ENCODE results near the gene PNMA8B.
"Not testable (repeated sequence)": the region's sequence is repeated elsewhere in the genome, so short reads cannot be mapped to it uniquely, and the experiment has no call there.

PNMA8B gene

GRCh38 chr19:46515879-46516350 is 20.2 kb upstream of the PNMA8B start:
- Histone ChIP-seq H3K4me3 (no peak overlapping the region), H3K27ac (no peak overlapping the region)

- H3K27ac ChIP-seq: no peak overlapping the region
- H3K4me3 ChIP-seq: no peak overlapping the region
Measured at GRCh38 chr19:46515290-46515609, 19.6 kb upstream of the PNMA8B start.

GRCh38 chr19:46514589-46515289 is 19.1 kb upstream of the PNMA8B start:
- H3K4me3 ChIP-seq: no peak overlapping the region
- no peak overlapping the region for H3K27ac ChIP-seq

GRCh38 chr19:46513461-46514236 is 18.0 kb upstream of the PNMA8B start:
- no peak overlapping the region for H3K4me3 ChIP-seq
- H3K27ac ChIP-seq: peak overlapping the region in 1 of 21 experiments; percentile 43

- Histone ChIP-seq H3K4me3 (no peak overlapping the region), H3K27ac (no peak overlapping the region)
Measured at GRCh38 chr19:46511237-46511636, 15.6 kb upstream of the PNMA8B start.

- H3K4me3 ChIP-seq: no peak overlapping the region
- H3K27ac ChIP-seq: no peak overlapping the region
Measured at GRCh38 chr19:46508206-46508605, 12.5 kb upstream of the PNMA8B start.

GRCh38 chr19:46503848-46504453 is 8.3 kb upstream of the PNMA8B start:
- Histone ChIP-seq H3K27ac (no peak overlapping the region), H3K4me3 (no peak overlapping the region)

- Histone ChIP-seq H3K4me3 (no peak overlapping the region), H3K27ac (no peak overlapping the region)
Measured at GRCh38 chr19:46502891-46503290, 7.2 kb upstream of the PNMA8B start.

- Histone ChIP-seq H3K27ac (no peak overlapping the region), H3K4me3 (no peak overlapping the region)
Measured at GRCh38 chr19:46499692-46500091, 4.0 kb upstream of the PNMA8B start.

- no peak overlapping the region for H3K4me3 ChIP-seq
- no peak overlapping the region for H3K27ac ChIP-seq
Measured at GRCh38 chr19:46497773-46498172, 2.1 kb upstream of the PNMA8B start.

GRCh38 chr19:46496886-46497285 is 1.2 kb upstream of the PNMA8B start:
- not testable (repeated sequence) for H3K27ac ChIP-seq, H3K4me3 ChIP-seq

GRCh38 chr19:46496304-46496703 is 637 bp upstream of the PNMA8B start:
- Histone ChIP-seq H3K27ac (no peak overlapping the region), H3K4me3 (no peak overlapping the region)

- Histone ChIP-seq H3K27ac (peak overlapping the region in 9 of 21 experiments; percentile 4 to 60 (median 37)), H3K4me3 (peak overlapping the region in 6 of 7 experiments; percentile 2 to 36 (median 12))
Measured at GRCh38 chr19:46494941-46495785, 504 bp downstream of the PNMA8B start.

GRCh38 chr19:46494146-46494940 is 1.3 kb downstream of the PNMA8B start:
- H3K27ac ChIP-seq: peak overlapping the region in 8 of 21 experiments; percentile 4 to 91 (median 81)
- H3K4me3 ChIP-seq: peak overlapping the region; percentile 23 to 43 (median 29)

GRCh38 chr19:46493236-46494145 is 2.2 kb downstream of the PNMA8B start:
- peak overlapping the region; percentile 23 to 43 (median 29) for H3K4me3 ChIP-seq
- H3K27ac ChIP-seq: peak overlapping the region; percentile 15 to 91 (median 79)

- Histone ChIP-seq H3K27ac (peak overlapping the region; percentile 15 to 91 (median 79)), H3K4me3 (peak overlapping the region; percentile 23 to 43 (median 29))
Measured at GRCh38 chr19:46492841-46493235, 2.8 kb downstream of the PNMA8B start.

GRCh38 chr19:46491975-46492682 is 3.5 kb downstream of the PNMA8B start:
- peak overlapping the region in 3 of 21 experiments; percentile 56 to 91 (median 90) for H3K27ac ChIP-seq
- no peak overlapping the region for H3K4me3 ChIP-seq
